GM10248 (cell line): ENCODE results near the gene MT1A.
"Not testable (repeated sequence)": the region's sequence is repeated elsewhere in the genome, so short reads cannot be mapped to it uniquely, and the experiment has no call there.

Experiments
- CTCF ChIA-PET: fragments of 300-600 bp; sonication (Branson Sonifier 250); formaldehyde crosslinking; extraction: SDS; loops from one replicate; lab custom pipeline; 2021; ENCODE audit warnings: antibody characterized with exemption; lab: Yijun Ruan, JAX
- POLR2A ChIA-PET: fragments of 350-650 bp; sonication (Branson Sonifier 250); formaldehyde crosslinking; extraction: SDS; loops from one replicate; lab custom pipeline; 2020; ENCODE audit warnings: antibody characterized with exemption; lab: Yijun Ruan, JAX
- DNase-seq: peaks from one replicate; pipeline ENCODE4 v3.0.0; 2012; ENCODE audit errors: extremely low spot score
- TF ChIP-seq, protein P1 (sequence below): IDR thresholded peaks from 2 replicates; pipeline ENCODE4 v1.5.1; 2012; ENCODE audit warnings: mild to moderate bottlenecking, low read depth; ENCODE audit errors: extremely low read depth, missing control alignments, control extremely low read depth

The MT1A gene

GRCh38 chr16:56658327-56658875 lies 19.9 kb downstream of the MT1A start:
- no peak for DNase-seq
- ChIA-PET POLR2A (no interaction called here), CTCF (no interaction called here)
- TF ChIP-seq, protein P1, sequence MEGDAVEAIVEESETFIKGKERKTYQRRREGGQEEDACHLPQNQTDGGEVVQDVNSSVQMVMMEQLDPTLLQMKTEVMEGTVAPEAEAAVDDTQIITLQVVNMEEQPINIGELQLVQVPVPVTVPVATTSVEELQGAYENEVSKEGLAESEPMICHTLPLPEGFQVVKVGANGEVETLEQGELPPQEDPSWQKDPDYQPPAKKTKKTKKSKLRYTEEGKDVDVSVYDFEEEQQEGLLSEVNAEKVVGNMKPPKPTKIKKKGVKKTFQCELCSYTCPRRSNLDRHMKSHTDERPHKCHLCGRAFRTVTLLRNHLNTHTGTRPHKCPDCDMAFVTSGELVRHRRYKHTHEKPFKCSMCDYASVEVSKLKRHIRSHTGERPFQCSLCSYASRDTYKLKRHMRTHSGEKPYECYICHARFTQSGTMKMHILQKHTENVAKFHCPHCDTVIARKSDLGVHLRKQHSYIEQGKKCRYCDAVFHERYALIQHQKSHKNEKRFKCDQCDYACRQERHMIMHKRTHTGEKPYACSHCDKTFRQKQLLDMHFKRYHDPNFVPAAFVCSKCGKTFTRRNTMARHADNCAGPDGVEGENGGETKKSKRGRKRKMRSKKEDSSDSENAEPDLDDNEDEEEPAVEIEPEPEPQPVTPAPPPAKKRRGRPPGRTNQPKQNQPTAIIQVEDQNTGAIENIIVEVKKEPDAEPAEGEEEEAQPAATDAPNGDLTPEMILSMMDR, result no peak

DNA sequence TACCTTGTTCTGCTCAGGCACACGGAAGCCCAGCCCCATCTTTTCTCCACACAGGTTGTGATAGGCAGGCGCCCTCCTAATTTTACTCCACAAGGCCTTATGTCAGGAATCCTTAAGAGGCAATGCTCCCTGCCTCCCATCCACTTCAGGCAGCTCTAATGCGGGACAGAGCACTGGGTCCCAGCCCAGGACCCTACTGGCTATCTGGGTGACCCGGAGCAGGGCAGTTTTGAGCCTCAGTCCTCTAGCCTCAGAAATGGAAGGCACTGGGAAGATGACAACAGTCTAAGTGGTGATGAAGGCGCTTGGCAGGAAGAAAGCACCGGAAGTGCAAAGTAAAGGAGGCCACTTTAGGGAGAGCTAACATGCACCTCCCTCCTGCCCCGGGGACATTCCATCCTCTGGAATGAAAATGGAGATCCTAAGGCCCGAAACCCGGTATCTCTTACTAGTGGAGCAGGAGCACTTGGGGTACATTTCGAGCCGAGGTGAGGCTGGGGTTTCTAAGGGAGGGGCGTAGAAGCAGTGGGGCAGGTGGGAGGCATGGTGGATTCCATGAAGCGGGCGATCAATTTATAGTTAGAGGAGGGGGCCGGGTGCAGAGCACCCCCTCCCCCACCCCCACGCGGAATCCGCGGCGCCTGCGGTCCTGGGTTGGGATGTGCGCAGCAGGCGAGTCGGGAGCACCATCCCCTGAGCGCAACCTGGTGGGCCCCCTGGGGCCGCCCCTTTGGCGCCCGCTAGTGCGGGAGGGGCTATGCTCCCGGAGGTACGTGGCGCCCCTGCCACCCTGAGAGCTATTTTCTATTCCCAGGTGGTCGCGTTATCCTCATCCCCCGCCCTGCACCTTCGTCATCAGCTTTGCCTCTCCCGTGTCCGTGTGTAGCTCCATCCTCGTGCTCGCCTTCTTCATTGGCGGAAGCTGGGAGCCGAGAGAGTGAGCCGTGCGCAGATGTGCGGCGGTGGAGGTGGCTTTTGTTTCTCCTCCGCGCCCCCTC lies 24.2 kb downstream of the MT1A start:
- CTCF ChIA-PET, result interaction anchor here (1.6 kb wide), 1 partner anchor 10 kb away, joined by 4 read pairs; no protein-coding TSS in a partner anchor
- no peak for DNase-seq
- POLR2A ChIA-PET, result no interaction called here

DNA sequence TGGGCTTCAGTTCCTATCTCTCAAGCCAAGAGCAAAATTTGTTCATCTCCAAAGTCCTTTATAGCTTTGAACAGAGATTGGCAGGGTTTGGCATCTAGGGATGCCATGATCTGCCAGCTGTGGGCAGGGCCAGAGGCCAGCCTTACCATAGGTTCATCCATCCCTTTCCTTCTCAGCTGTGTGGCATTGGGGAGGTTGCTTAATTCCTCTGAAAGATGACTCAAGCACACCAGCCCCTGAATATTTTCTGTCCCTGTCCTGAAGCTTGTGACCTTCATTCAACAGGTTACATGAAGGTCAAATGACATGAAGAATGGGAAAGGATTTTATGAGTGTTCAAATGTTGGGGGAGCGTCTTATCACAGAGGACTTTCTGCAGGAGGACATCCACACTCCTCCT lies 26.0 kb downstream of the MT1A start:
- ChIA-PET CTCF (no interaction called here), POLR2A (no interaction called here)

More for the DNA sequence above, 24.2 kb downstream of the MT1A start:
- TF ChIP-seq, protein P1, result no peak

DNA sequence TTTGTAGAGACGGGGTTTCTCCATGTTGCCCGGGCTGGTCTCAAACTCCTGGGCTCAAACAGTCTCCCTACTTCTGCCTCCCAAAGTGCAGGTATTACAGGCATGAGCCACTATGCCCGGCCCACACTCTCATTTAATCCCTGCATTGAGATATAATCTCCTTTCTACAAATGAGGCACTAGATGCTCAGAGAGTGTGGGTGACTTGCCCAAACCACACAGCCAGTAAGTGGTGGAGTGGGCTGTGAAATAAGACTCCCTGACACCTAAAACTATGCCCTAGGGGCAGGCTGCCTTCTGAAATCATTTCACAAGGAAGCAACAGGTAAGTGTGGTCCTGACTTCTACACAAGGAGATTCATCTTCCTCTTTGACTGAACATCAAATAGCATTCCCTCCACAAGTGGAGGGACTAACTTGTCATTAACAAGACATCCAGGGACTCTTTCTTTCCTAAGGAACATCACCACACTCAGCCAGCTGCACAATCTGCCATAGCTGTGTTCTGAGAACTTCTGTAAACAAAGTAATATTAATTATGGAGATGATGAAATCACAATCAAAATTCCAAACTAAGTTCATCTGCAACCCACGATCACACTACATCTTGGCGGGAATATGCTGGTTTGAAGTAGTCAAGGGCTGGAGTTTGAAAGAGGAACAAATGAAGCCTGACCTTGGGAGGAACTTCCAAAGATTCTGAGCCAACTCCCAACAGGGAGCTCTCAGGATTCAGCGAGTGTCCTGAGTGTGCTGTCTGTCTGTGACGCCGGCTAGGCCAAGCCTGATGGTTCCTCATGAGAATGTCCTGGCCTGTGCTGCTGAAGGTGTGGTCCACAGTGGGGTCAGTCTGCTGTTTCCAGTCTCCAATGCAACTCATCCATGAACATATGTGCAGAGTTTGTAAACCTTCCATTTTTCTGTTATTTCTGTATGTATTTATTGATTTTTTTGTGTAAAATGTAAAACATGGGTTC lies 27.1 kb downstream of the MT1A start:
- CTCF ChIA-PET, POLR2A ChIA-PET, DNase-seq: not testable (repeated sequence)

More for the DNA sequence above, 26.0 kb downstream of the MT1A start:
- TF ChIP-seq, protein P1, result no peak
- no peak for DNase-seq

GRCh38 chr16:56667581-56668571 lies 29.4 kb downstream of the MT1A start, which contains the start of gene MT1G:
TSS of gene MT1G (minus strand) at chr16:56668065. CDS start at chr16:56667993, 72 bp downstream.
- CTCF ChIA-PET, result interaction anchor here (1.1 to 2.0 kb wide), 3 partner anchors 11 to 34 kb away, joined by 3 to 7 read pairs (median 5); no protein-coding TSS in a partner anchor
- TF ChIP-seq, protein P1, result no peak
- no peak for DNase-seq
- POLR2A ChIA-PET, result no interaction called here
